Measurements from ENCODE around the gene ARSA.
"Not testable (repeated sequence)": the region's sequence is repeated elsewhere in the genome, so short reads cannot be mapped to it uniquely, and the experiment has no call there.

The ARSA gene

GRCh38 chr22:50620593-50621355 lies 7.2 kb downstream of the ARSA start:
- no peak for DNase-seq

- DNase-seq: not testable (repeated sequence)
Observed at GRCh38 chr22:50614296-50614695, 13.7 kb downstream of the ARSA start.

- no peak for DNase-seq
Observed at GRCh38 chr22:50613291-50613981, 14.5 kb downstream of the ARSA start.

DNA sequence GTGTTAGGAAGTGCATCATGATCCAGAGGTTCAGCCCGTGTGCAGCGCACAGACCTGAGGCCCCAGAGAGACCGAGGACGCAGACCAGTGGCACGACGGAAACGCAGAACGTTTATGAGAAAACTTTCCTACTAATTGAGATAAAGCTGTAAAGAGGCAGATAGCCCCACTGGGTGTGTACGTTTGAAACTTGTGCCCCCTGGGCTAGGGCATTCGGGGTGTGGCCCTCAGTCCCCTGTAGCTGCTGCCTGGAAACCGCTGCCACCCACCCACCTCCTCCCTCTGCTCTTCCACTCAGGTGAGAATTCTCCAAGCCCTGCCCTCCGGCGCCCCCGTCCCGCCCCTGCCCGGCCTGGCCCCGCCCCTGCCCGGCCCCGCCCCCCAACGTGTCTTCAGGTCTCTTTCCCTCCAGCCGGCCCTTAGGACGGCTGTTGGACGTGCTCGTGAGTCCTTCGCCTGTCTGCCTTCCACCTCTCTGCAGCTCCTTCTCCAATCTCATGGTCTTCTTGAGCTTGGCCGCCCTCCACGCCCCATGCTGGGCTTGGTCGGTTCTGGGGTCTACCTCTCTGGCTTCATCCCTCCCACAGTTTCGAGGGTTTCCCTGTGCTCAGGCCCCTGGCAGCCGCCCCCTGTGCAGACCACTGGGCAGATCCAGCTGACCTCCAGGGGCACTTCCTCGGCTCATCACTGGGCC lies 15.3 kb downstream of the ARSA start:
- DNase-seq: no peak

DNA sequence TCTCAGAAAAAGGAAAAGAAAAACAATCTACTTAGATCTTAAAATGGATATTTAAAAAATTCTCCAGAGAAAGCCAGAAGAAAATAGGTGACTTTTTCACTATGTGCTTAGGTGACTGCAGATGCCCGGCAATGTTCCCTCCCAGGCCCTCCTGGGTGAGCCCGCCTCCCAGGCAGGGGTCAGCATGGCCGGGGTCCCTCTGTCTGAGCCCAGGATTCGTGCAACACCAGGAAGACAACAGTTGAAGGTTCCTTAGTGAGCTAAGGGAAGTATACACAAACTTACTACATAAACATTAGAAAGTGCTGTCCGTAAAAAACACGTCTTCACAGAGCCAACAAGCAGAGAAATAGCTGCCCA lies 15.8 kb downstream of the ARSA start:
- no peak for DNase-seq

- no peak for DNase-seq
Observed at GRCh38 chr22:50611341-50612060, 16.5 kb downstream of the ARSA start.

GRCh38 chr22:50610581-50610980 lies 17.4 kb downstream of the ARSA start:
- no peak for DNase-seq

- DNase-seq: no peak
Observed at GRCh38 chr22:50610041-50610451, 17.9 kb downstream of the ARSA start.

DNA sequence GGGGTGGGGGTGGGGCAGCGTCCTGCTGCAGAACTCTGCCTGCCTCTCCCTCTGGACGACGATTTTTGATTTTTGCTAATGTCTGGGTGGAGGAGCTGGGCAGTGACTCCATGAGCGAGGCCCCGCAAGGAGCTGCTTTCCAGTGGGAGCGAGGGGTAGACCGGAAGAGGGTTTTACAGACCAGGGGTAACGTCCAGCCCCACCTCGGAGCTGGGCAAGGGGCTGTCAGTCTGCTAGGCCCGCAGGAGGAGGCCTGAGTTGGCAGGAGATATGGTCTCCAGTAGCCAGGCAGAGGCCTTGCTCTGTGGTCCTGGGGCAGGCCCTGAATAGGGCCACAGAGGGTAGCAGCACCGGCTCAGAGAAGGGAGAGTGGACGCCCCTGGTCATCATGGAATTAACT lies 18.4 kb downstream of the ARSA start:
- DNase-seq: no peak

- no peak for DNase-seq
Observed at GRCh38 chr22:50608996-50609395, 19.0 kb downstream of the ARSA start.

DNA sequence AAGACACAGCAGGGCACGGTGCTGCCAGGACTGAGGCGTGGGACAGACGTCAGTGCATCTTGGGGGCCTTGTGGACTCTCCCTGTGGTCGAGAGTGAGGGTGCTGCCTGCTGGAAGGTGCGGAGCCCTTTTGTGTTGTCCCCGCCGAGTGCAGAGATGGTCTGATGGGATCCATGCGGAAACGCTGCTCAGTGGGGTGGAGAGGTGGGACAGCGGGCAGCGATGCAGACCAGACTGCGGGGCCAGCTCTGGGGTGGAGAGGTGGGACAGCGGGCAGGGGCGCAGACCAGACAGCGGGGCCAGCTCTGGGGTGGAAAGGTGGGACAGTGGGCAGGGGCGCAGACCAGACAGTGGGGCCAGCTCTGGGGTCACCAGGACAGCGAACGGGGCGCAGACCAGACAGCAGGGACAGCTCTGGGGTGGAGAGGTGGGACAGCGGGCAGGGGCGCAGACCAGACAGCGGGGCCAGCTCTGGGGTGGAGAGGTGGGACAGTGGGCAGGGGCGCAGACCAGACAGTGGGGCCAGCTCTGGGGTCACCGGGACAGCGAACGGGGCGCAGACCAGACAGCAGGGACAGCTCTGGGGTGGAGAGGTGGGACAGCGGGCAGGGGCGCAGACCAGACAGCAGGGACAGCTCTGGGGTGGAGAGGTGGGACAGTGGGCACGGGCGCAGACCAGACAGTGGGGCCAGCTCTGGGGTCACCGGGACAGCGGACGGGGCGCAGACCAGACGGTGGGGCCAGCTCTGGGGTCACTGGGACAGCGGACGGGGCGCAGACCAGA lies 19.7 kb downstream of the ARSA start:
- not testable (repeated sequence) for DNase-seq

DNA sequence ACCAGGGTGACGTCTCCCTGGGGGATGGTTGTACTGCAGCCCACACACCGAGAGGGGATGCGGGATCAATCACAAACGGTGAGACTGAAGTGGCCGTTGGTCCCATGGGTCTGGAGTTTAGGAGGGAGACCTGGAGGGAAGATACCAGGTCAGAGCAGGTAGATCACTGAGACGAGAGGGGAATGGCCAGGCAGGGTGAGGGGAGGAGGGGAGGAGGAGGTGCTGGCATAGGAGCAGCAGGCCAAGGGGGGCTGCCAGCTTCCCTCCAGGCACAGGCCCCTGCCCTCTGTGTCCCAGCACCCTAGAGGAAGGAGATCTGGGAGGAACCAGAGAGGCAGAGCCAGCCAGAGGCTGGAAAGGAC lies 20.3 kb downstream of the ARSA start:
- DNase-seq: no peak

DNA sequence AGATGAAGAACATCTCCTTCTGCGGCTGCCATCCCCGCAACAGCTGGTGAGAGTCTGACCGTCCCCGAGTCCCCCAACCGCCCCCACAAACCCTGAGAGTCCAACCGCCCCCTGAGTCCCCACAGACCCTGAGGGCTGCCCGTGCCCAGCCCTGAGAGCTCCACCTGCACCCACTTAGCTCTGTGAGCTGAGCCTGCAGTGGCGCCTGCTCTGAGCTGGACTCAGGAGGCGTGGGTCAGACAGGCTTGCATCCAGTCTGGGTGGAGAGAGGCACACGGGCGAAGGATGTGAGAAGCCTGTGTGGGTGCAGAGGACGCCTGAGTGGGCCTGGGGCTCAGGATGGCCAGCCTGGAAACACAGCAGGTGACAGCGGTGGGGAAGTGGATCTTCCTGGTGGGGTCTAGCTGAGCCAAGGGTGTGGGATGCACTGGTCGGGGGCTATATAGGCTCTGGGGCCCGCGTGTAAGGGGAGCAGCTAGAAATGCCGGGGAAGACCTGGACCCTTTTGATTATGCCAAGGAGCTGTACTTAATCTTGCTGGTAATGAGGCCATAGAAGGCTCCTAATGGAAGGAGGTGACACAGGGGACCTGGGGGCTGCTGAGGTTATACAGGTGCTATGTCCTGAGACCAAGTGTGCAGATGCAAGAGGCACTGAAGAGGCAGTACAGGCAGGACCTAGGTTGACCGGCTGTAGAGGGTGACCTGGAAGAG lies 20.9 kb downstream of the ARSA start:
- no peak for DNase-seq

DNA sequence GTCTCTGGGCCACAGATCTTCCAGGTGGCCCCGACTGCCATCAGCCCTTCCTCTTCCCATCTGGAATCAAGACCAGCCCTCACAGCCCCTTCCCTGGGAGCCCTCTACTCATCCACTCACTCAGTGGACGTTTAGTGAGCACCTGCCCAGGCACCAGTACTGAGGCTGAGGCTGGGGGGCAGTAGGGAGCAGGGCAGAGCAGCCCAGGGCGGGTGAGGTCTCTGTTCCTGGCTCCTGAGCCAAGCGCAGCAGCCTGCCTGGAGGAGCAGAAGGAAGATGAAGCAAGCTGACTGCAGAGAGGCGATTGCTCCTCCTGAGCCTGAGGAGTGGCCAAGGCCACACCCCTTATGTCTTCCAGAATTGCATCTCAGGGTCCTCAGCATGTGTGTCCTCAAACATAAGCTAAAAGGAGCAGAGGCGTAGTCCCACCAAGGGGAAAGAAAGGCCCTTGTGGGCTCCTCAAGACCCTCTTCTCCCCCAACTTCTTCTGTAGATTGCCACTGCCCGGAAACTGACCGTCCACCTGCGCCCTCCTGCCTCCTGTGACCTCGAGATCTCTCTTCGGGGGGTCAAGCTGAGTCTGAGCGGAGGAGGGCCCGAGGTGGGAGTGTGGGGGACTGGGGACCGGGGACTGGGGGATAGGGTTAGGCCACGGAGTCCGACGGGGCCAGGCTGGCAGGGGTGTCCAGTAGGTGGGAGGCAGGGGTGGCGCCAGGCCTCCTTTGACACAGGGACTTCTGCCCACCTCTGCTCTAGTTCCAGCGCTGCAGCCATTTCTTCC lies 21.6 kb downstream of the ARSA start:
- DNase-seq: no peak

- DNase-seq: no peak
Observed at GRCh38 chr22:50605613-50606074, 22.3 kb downstream of the ARSA start.

GRCh38 chr22:50605002-50605612 lies 22.8 kb downstream of the ARSA start:
- no peak for DNase-seq

- no peak for DNase-seq
Observed at GRCh38 chr22:50604256-50605001, 23.5 kb downstream of the ARSA start.

- DNase-seq: no peak
Observed at GRCh38 chr22:50603511-50604255, 24.3 kb downstream of the ARSA start.

- DNase-seq: no peak
Observed at GRCh38 chr22:50602338-50602700, 25.6 kb downstream of the ARSA start.

Measured in NCI-H1417 treated with DMSO at 0.1 percent for 48 hours (cell line).